GM19043 (cell line): ENCODE data around the gene OSBPL5.

Experiments
- ATAC-seq: cut with Tn5 transposase; IDR thresholded peaks from one replicate; pipeline ENCODE4 v1.9.1; 2021; ENCODE audit warnings: low read depth; ENCODE audit not compliant: unreplicated experiment

Gene OSBPL5

GRCh38 chr11:3197878-3198528, 32.9 kb upstream of the OSBPL5 start:
- no peak for ATAC-seq

GRCh38 chr11:3197044-3197695, 32.1 kb upstream of the OSBPL5 start:
- ATAC-seq, result no peak

DNA sequence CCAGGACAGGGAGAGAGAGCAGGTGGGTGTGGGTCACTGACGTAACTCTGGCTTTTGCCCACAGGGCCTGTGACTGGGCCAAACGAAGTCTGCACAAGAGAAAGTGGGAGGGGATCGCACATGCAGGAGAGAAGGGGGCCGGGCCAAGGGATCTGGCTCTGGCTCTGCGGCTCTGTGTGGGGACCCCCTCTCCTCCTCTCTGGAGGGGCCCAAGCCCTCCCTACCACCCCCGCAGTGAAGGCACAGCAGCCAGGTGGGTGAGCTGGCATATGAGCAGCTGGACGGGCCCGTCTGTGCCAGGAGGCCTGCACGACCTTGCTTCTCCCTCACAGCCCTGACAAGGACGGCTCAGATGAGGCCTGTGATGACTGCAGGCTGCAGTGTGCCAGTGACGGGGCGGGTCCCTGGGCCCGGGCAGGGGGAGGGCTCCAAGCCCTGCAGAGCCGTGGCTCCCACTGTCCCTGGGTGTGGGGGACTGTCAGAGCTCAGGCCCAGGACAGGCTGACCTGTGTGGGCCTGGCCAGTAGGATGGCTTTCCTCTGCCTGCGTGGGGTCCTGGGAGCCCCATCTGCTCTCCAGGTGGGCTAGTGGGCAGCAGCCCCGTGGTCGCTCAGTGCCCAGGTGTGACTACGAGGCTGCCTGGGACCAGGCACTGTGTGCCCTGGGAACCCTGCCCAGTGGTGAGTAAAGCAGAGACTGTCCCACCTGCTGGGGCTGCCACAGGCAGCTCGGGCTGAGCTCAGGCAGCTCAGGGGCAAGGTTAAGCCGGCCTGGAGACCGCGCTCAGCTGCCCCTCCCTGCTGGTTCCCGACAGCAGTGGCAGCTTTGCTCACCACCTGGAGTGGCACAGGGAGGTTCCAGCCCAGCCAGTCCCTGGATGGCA, 31.3 kb upstream of the OSBPL5 start:
- ATAC-seq, result no peak

GRCh38 chr11:3195251-3196160, 30.4 kb upstream of the OSBPL5 start:
- ATAC-seq, result no peak

DNA sequence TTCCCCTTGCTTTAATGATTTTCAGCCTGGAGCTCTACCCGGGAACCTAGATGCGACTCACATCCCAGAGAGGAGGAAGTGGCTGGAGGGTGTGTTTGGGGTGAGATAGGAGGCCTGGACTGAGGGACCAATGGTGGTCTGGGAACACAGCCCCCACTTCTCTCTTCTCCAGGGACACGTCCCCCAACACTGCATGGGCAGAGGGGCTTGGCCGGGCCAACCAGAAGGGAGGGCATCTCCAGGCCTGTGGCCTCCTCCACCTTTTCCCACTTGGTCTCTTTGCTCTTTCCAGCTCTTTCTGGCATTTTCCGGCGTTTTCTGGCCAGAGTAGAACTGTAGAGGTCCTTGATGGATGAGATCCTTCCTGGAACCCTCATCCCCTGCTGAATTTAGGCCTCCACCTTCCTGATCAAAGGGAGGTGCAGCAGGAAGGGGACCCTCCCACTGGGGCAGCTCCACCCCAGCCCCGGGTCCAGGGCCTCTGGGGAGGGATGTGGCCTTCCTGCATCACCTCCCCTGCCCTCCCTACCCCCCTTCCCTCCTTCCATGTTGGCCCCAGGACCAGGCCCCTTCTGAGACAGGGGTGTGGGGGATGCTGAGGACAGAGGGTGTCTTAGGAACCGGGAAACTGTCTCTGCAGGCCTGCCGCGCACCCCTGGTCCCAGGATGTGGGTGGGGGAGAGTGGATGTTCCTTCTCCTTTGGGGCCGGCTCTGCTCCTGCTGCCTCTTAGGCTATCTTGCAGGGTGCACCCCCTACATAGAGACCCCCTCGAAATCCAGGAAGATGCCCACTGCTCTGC, 29.1 kb upstream of the OSBPL5 start:
- no peak for ATAC-seq

- ATAC-seq, result no peak
These were observed 28.4 kb upstream of the OSBPL5 start for GRCh38 chr11:3193373-3194015.

GRCh38 chr11:3192511-3193372, 27.6 kb upstream of the OSBPL5 start:
- no peak for ATAC-seq

DNA sequence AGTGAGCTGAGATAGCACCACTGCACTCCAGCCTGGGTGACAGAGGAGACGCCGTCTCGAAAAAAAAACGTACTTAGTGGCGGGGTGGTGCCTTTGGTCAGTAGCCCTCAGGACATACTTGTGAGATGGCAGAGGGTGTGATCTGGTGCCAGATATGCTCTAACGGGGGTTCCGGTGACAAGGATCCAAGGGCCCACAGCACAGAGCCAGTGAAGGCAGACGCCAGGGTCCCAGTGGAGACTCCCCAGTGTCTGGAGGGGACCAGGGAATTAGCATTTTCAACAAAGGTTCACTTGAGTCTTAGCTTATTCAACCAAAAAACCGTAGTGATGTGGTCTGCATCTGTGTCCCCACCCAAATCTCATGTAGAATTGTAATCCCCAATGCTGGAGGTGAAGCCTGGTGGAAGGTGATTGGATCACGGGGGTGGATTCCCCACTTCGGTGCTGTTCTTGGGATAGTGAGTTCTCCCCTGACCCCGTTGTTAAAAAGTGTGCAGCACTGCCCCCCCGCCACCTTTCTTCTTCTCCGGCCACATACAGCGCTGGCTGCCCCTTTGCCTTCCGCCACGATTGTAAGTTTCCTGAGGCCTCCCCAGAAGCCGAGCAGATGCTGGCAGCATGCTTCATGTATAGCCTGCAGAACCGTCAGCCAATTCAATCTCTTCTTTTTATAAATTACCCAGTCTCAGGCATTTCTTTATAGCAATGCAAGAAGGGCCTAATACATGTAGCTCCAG, 26.6 kb upstream of the OSBPL5 start:
- ATAC-seq, result no peak

DNA sequence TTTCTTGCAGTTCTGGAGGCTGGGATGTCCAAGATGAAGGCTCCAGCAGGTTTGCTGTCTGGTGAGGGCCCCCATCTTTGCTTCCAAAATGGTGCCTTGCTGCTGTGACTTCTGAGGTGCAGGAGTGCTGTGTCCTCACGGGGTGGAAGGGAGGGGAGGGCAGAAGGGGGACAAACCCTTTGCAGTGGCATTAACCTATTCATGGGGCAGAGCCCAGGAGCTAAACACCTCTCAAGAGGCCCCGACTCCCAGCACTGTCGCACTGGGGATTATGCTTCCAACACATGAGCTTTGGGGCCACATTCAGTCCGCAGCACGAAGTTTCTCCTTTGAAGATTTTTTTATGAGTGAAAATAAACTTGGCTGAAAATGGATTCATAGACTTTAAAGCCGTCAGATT, 25.5 kb upstream of the OSBPL5 start:
- no peak for ATAC-seq

- ATAC-seq, result no peak
These were observed 24.9 kb upstream of the OSBPL5 start for GRCh38 chr11:3189886-3190583.

- no peak for ATAC-seq
These were observed 24.2 kb upstream of the OSBPL5 start for GRCh38 chr11:3189196-3189843.

DNA sequence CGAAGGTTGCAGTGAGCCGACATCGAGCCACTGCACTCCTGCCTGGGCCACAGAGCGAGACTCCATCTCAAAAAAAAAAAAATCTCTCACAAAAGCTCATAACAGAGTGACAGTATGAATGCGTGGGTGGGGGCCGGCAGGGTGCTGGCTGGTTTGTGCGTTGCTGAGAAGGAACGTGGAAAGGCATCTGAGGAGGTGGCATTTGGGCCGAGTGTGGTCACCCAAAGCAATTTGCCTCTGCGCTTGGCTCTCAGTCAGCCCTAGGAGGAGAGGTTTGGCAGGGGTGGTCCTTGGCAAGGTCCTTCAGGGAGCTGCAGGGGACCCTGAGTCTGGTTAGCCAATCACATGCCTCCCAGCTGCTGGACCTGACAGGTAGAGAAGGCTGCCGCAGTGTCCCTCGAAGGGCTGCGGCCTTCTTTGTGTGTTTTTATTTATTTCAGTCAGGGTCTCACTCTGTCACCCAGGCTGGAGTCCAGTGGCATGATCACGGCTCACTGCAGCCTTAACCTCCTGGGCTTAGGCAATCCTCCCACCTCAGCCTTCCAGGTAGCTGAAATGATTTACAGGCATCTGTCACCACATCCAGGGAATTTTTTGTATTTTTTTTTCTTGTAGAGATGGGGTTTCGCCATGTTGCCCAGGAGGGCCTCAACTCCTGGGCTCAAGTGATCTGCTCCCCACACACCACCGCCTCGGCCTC, 23.5 kb upstream of the OSBPL5 start:
- ATAC-seq, result no peak

DNA sequence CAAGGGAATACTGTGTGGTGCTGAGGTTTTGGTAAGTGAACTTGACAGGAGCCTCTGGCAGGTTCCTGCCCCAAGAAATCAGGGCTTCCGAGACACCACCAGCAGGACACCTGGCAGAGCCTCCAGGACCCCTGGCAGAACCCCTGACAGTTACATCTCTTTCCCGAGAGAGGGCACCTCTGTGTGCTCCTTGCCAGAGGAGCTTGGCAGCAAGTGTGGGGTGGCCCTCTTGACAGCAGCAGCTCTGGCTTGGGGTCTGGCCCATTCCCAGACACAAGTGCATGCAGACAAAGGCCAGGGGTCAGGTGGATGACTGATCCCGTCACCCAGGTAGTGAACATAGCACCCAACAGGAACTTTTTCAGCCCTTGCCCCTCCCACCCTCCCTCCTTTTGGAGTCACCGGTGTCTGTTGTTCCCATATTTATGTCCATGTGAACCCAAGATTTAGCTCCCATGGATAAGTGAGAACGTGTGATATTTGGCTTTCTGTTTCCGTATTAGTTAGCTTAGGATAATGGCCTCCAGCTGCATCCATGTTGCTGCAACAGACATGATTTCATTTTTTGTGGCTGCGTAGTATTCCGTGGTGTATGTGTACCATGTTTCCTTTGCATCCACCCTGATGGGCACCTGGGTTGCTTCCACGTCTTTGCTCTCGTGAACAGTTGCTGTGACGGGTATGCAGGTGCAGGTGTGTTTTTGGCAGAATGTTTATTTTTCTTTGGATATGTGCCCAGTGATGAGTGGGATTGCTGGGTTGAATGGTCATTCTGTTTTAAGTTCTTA, 21.2 kb upstream of the OSBPL5 start:
- no peak for ATAC-seq

- no peak for ATAC-seq
These were observed 19.7 kb upstream of the OSBPL5 start for GRCh38 chr11:3184732-3185347.

DNA sequence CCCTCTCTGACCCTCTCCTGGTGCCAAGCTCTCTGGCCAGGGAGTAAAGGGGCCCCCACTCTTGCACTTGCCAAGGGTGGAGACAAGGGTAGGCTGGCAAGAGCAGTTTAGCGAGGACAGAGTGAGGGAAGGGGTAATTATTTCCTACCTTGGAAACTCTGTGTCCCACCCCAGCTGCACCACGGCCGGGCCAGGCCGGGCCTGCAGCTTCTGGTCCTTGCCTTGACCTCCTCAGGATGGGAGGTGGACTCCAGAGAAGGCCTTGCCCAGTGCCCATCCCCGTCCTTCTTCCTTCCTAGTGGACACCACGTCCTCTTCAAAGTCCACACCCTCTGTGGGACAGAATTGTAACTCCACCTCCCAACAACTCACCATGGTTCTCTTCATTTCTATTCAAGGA, 18.4 kb upstream of the OSBPL5 start:
- ATAC-seq, result no peak
